ENCODE results near the gene GPR32.

The GPR32 gene

GRCh38 chr19:50798659-50799546 lies 28.6 kb downstream of the GPR32 start:
- Histone ChIP-seq H2BK15ac (ENCODE audit: low read depth, poor library complexity, severe bottlenecking) (no peak overlapping the region), H3K27me3 (ENCODE audit: control insufficient read depth in 1 of 2, insufficient read depth in 1 of 2, low read length in 2 of 2) (no peaks in the 10 kb centered on the region), H2BK5ac (ENCODE audit: low read depth, low read length, poor library complexity, severe bottlenecking) (no peak overlapping the region), H2BK120ac (ENCODE audit: low read depth, low read length) (no peak overlapping the region), H3K36me3 (ENCODE audit: control insufficient read depth in 1 of 2, insufficient read depth in 2 of 2, low read depth in 1 of 2, low read length in 2 of 2) (peaks cover 38 to 71% of the 10 kb centered on the region in 2 experiments), H2AFZ (ENCODE audit: low read depth, low read length) (no peak overlapping the region), H3K9ac (ENCODE audit: low read length) (no peak overlapping the region), H3K14ac (ENCODE audit: low read length in 2 of 2) (no peak overlapping the region), H2AK5ac (ENCODE audit: low read length, severe bottlenecking) (no peak overlapping the region), H3K18ac (ENCODE audit: low read depth in 1 of 2, low read length in 2 of 2) (no peak overlapping the region), H2BK12ac (ENCODE audit: low read length in 2 of 2) (no peak overlapping the region), H4K8ac (ENCODE audit: low read length) (no peak overlapping the region), H3K4me3 (ENCODE audit: insufficient read depth in 1 of 2, low read depth in 1 of 2, low read length in 2 of 2) (no peak overlapping the region), H3K4me2 (ENCODE audit: low read length, poor library complexity, severe bottlenecking) (no peak overlapping the region), H3K9me3 (ENCODE audit: control insufficient read depth, low read length) (no peaks in the 10 kb centered on the region), H4K91ac (ENCODE audit: low read length) (no peak overlapping the region), H3K23ac (ENCODE audit: low read length in 2 of 2) (no peak overlapping the region), H3K4ac (ENCODE audit: low read depth in 1 of 2, low read length in 2 of 2) (no peak overlapping the region), H3K4me1 (ENCODE audit: control insufficient read depth, insufficient read depth, low read depth, low read length) (peaks cover 18% of the 10 kb centered on the region), H3K79me1 (replicated peaks; ENCODE audit: low read length, poor library complexity, severe bottlenecking) (peaks cover 31% of the 10 kb centered on the region), H3K27ac (ENCODE audit: low read length, poor library complexity, severe bottlenecking) (no peak overlapping the region)
- WGBS, result over 99% methylated on average over 19 of the region's 21 CpGs
- DNase-seq, result no peak

- Histone ChIP-seq H2BK120ac (ENCODE audit: low read depth, low read length) (no peak overlapping the region), H3K79me1 (replicated peaks; ENCODE audit: low read length, poor library complexity, severe bottlenecking) (peaks cover 31% of the 10 kb centered on the region), H4K91ac (ENCODE audit: low read length) (no peak overlapping the region), H2BK5ac (ENCODE audit: low read depth, low read length, poor library complexity, severe bottlenecking) (no peak overlapping the region), H3K18ac (ENCODE audit: low read depth in 1 of 2, low read length in 2 of 2) (no peak overlapping the region), H3K27ac (ENCODE audit: low read length, poor library complexity, severe bottlenecking) (no peak overlapping the region), H3K4me1 (ENCODE audit: control insufficient read depth, insufficient read depth, low read depth, low read length) (peaks cover 16% of the 10 kb centered on the region), H3K4ac (ENCODE audit: low read depth in 1 of 2, low read length in 2 of 2) (no peak overlapping the region), H3K14ac (ENCODE audit: low read length in 2 of 2) (no peak overlapping the region), H3K27me3 (ENCODE audit: control insufficient read depth in 1 of 2, insufficient read depth in 1 of 2, low read length in 2 of 2) (no peaks in the 10 kb centered on the region), H3K4me3 (ENCODE audit: insufficient read depth in 1 of 2, low read depth in 1 of 2, low read length in 2 of 2) (no peak overlapping the region), H3K4me2 (ENCODE audit: low read length, poor library complexity, severe bottlenecking) (no peak overlapping the region), H2BK12ac (ENCODE audit: low read length in 2 of 2) (no peak overlapping the region), H3K23ac (ENCODE audit: low read length in 2 of 2) (no peak overlapping the region), H2AK5ac (ENCODE audit: low read length, severe bottlenecking) (no peak overlapping the region), H3K9ac (ENCODE audit: low read length) (no peak overlapping the region), H2AFZ (ENCODE audit: low read depth, low read length) (no peak overlapping the region), H4K8ac (ENCODE audit: low read length) (no peak overlapping the region), H3K9me3 (ENCODE audit: control insufficient read depth, low read length) (no peaks in the 10 kb centered on the region), H3K36me3 (ENCODE audit: control insufficient read depth in 1 of 2, insufficient read depth in 2 of 2, low read depth in 1 of 2, low read length in 2 of 2) (peaks cover 38 to 71% of the 10 kb centered on the region in 2 experiments), H2BK15ac (ENCODE audit: low read depth, poor library complexity, severe bottlenecking) (no peak overlapping the region)
- DNase-seq, result no peak
- WGBS, result 91% methylated on average over 3 of the region's 3 CpGs
These were observed 29.2 kb downstream of the GPR32 start for GRCh38 chr19:50799547-50799851.

- no peak overlapping the region for H4K8ac ChIP-seq (ENCODE audit: low read length)
- 94% methylated on average over 8 of the region's 8 CpGs for WGBS
These were observed 30.8 kb downstream of the GPR32 start for GRCh38 chr19:50801107-50801506.

GRCh38 chr19:50803633-50804419 lies 33.6 kb downstream of the GPR32 start:
- H3K4me3 ChIP-seq (ENCODE audit: insufficient read depth in 1 of 2, low read depth in 1 of 2, low read length in 2 of 2), result peak overlapping the region; percentile 94 to 95
- H3K36me3 ChIP-seq (ENCODE audit: control insufficient read depth in 1 of 2, insufficient read depth in 2 of 2, low read depth in 1 of 2, low read length in 2 of 2), result peaks cover 13 to 29% of the 10 kb centered on the region in 2 experiments
- peak overlapping the region; percentile 2 for H4K91ac ChIP-seq (ENCODE audit: low read length)
- peaks cover 8% of the 10 kb centered on the region for H3K79me1 ChIP-seq (replicated peaks; ENCODE audit: low read length, poor library complexity, severe bottlenecking)
- peaks cover 0 to 3% of the 10 kb centered on the region in 2 experiments for H3K27me3 ChIP-seq (ENCODE audit: control insufficient read depth in 1 of 2, insufficient read depth in 1 of 2, low read length in 2 of 2)
- H3K14ac ChIP-seq (ENCODE audit: low read length in 2 of 2), result peak overlapping the region in 1 of 2 experiments; percentile 61
- H3K9ac ChIP-seq (ENCODE audit: low read length), result peak overlapping the region; percentile 98
- H3K9me3 ChIP-seq (ENCODE audit: control insufficient read depth, low read length), result no peaks in the 10 kb centered on the region
- H3K23ac ChIP-seq (ENCODE audit: low read length in 2 of 2), result no peak overlapping the region
- H3K27ac ChIP-seq (ENCODE audit: low read length, poor library complexity, severe bottlenecking), result peak overlapping the region; percentile 81
- 0% methylated on average over 40 of the region's 40 CpGs for WGBS
- no peak overlapping the region for H2AK5ac ChIP-seq (ENCODE audit: low read length, severe bottlenecking)
- H2BK5ac ChIP-seq (ENCODE audit: low read depth, low read length, poor library complexity, severe bottlenecking), result peak overlapping the region; percentile 8
- peak; percentile 18 for DNase-seq
- H2BK120ac ChIP-seq (ENCODE audit: low read depth, low read length), result no peak overlapping the region
- H2BK15ac ChIP-seq (ENCODE audit: low read depth, poor library complexity, severe bottlenecking), result no peak overlapping the region
- peak overlapping the region; percentile 84 for H3K4me2 ChIP-seq (ENCODE audit: low read length, poor library complexity, severe bottlenecking)
- peak overlapping the region; percentile 63 to 72 for H3K18ac ChIP-seq (ENCODE audit: low read depth in 1 of 2, low read length in 2 of 2)
- peak overlapping the region in 1 of 2 experiments; percentile 92 for H3K4ac ChIP-seq (ENCODE audit: low read depth in 1 of 2, low read length in 2 of 2)
- H2BK12ac ChIP-seq (ENCODE audit: low read length in 2 of 2), result no peak overlapping the region
- peaks cover 6% of the 10 kb centered on the region for H3K4me1 ChIP-seq (ENCODE audit: control insufficient read depth, insufficient read depth, low read depth, low read length)
- H4K8ac ChIP-seq (ENCODE audit: low read length), result peak overlapping the region; percentile 59
- peak overlapping the region; percentile 64 for H2AFZ ChIP-seq (ENCODE audit: low read depth, low read length)

More at GRCh38 chr19:50801107-50801506, 30.8 kb downstream of the GPR32 start:
- no peak overlapping the region for H3K4me3 ChIP-seq (ENCODE audit: insufficient read depth in 1 of 2, low read depth in 1 of 2, low read length in 2 of 2)
- no peak overlapping the region for H2AFZ ChIP-seq (ENCODE audit: low read depth, low read length)
- H3K18ac ChIP-seq (ENCODE audit: low read depth in 1 of 2, low read length in 2 of 2), result no peak overlapping the region
- H4K91ac ChIP-seq (ENCODE audit: low read length), result no peak overlapping the region
- peaks cover 31% of the 10 kb centered on the region for H3K79me1 ChIP-seq (replicated peaks; ENCODE audit: low read length, poor library complexity, severe bottlenecking)
- H2AK5ac ChIP-seq (ENCODE audit: low read length, severe bottlenecking), result no peak overlapping the region
- no peak overlapping the region for H3K4ac ChIP-seq (ENCODE audit: low read depth in 1 of 2, low read length in 2 of 2)
- H2BK15ac ChIP-seq (ENCODE audit: low read depth, poor library complexity, severe bottlenecking), result no peak overlapping the region
- no peak overlapping the region for H3K9ac ChIP-seq (ENCODE audit: low read length)
- H3K27me3 ChIP-seq (ENCODE audit: control insufficient read depth in 1 of 2, insufficient read depth in 1 of 2, low read length in 2 of 2), result no peaks in the 10 kb centered on the region
- H3K23ac ChIP-seq (ENCODE audit: low read length in 2 of 2), result no peak overlapping the region
- no peak for DNase-seq
- no peak overlapping the region for H3K4me2 ChIP-seq (ENCODE audit: low read length, poor library complexity, severe bottlenecking)
- no peaks in the 10 kb centered on the region for H3K9me3 ChIP-seq (ENCODE audit: control insufficient read depth, low read length)
- H2BK5ac ChIP-seq (ENCODE audit: low read depth, low read length, poor library complexity, severe bottlenecking), result no peak overlapping the region
- peaks cover 10% of the 10 kb centered on the region for H3K4me1 ChIP-seq (ENCODE audit: control insufficient read depth, insufficient read depth, low read depth, low read length)
- no peak overlapping the region for H2BK12ac ChIP-seq (ENCODE audit: low read length in 2 of 2)
- H3K36me3 ChIP-seq (ENCODE audit: control insufficient read depth in 1 of 2, insufficient read depth in 2 of 2, low read depth in 1 of 2, low read length in 2 of 2), result peaks cover 38 to 56% of the 10 kb centered on the region in 2 experiments
- H3K27ac ChIP-seq (ENCODE audit: low read length, poor library complexity, severe bottlenecking), result no peak overlapping the region
- H2BK120ac ChIP-seq (ENCODE audit: low read depth, low read length), result no peak overlapping the region
- H3K14ac ChIP-seq (ENCODE audit: low read length in 2 of 2), result no peak overlapping the region

Data from mesenchymal stem cell (in vitro differentiated cells and primary cell).